ENCODE results near the gene HERPUD1. TPM values are rescaled to one million over a fixed set of nuclear protein-coding genes. Genes with fewer than 3 reads are reported as not detected.

The HERPUD1 gene
- total RNA-seq, 2 experiments from 2014 or later, result 217 to 227 TPM

- Histone ChIP-seq H3K4me3 (ENCODE audit: low read length) (no peak overlapping the region), H3K27ac (ENCODE audit: low read depth in 1 of 2, low read length in 2 of 2) (no peak overlapping the region), H3K9me3 (ENCODE audit: control insufficient read depth in 1 of 2, insufficient read depth in 1 of 2, low read length in 2 of 2) (no peaks in the 10 kb centered on the region), H3K27me3 (ENCODE audit: control insufficient read depth in 1 of 2, insufficient read depth in 2 of 2, low read length in 2 of 2) (no peaks in the 10 kb centered on the region), H3K4me1 (ENCODE audit: insufficient read depth, low read length) (peaks cover 22% of the 10 kb centered on the region), H3K36me3 (ENCODE audit: insufficient read depth, low read length) (no peaks in the 10 kb centered on the region)
- ChIA-PET CTCF (no interaction called here), POLR2A (interaction anchor here (1.7 kb wide), 1 partner anchor 21 kb away, joined by 6 read pairs; no protein-coding TSS in a partner anchor)
- no peak for TF ChIP-seq CTCF (IDR thresholded peaks at IDR 0.05)
- H3K36me3 Mint-ChIP-seq (ENCODE audit: low read depth), result no peaks in the 10 kb centered on the region
- no peak overlapping the region for H3K4me3 Mint-ChIP-seq
- H3K27me3 Mint-ChIP-seq, result no peaks in the 10 kb centered on the region
- intact Hi-C loops (cut with DNase I, micrococcal nuclease), result no loop called here
- DNase-seq, result no peak
- no peak overlapping the region for H3K27ac Mint-ChIP-seq
- H3K4me1 Mint-ChIP-seq (ENCODE audit: low read depth), result peaks cover 10% of the 10 kb centered on the region
- H3K9me3 Mint-ChIP-seq, result peaks cover 2% of the 10 kb centered on the region
- ATAC-seq (ENCODE audit: poor library complexity), result no peak
Observed at GRCh38 chr16:56910112-56910511, 21.8 kb upstream of the HERPUD1 start.

GRCh38 chr16:56910654-56911539 is 21.0 kb upstream of the HERPUD1 start:
- peaks cover 2% of the 10 kb centered on the region for H3K9me3 Mint-ChIP-seq
- Histone ChIP-seq H3K27me3 (ENCODE audit: control insufficient read depth in 1 of 2, insufficient read depth in 2 of 2, low read length in 2 of 2) (no peaks in the 10 kb centered on the region), H3K27ac (ENCODE audit: low read depth in 1 of 2, low read length in 2 of 2) (no peak overlapping the region), H3K36me3 (ENCODE audit: insufficient read depth, low read length) (no peaks in the 10 kb centered on the region), H3K9me3 (ENCODE audit: control insufficient read depth in 1 of 2, insufficient read depth in 1 of 2, low read length in 2 of 2) (no peaks in the 10 kb centered on the region), H3K4me3 (ENCODE audit: low read length) (no peak overlapping the region), H3K4me1 (ENCODE audit: insufficient read depth, low read length) (peaks cover 22% of the 10 kb centered on the region)
- no peak for ATAC-seq (ENCODE audit: poor library complexity)
- ChIA-PET POLR2A (interaction anchor here (0.6 to 1.7 kb wide), 2 partner anchors 21 to 22 kb away, joined by 3 to 6 read pairs; no protein-coding TSS in a partner anchor), CTCF (no interaction called here)
- H3K4me1 Mint-ChIP-seq (ENCODE audit: low read depth), result peaks cover 10% of the 10 kb centered on the region
- no peaks in the 10 kb centered on the region for H3K36me3 Mint-ChIP-seq (ENCODE audit: low read depth)
- intact Hi-C loops (cut with DNase I, micrococcal nuclease), result no loop called here
- TF ChIP-seq CTCF (IDR thresholded peaks at IDR 0.05), result no peak
- H3K27ac Mint-ChIP-seq, result no peak overlapping the region
- DNase-seq, result peak in 2 of 14 experiments; percentile 37 to 43
- H3K27me3 Mint-ChIP-seq, result no peaks in the 10 kb centered on the region
- H3K4me3 Mint-ChIP-seq, result no peak overlapping the region

- H3K27me3 Mint-ChIP-seq, result no peaks in the 10 kb centered on the region
- peaks cover 2% of the 10 kb centered on the region for H3K9me3 Mint-ChIP-seq
- ATAC-seq (ENCODE audit: poor library complexity) (no peak), DNase-seq (peak in 2 of 14 experiments; percentile 38 to 44)
- no peaks in the 10 kb centered on the region for H3K27me3 ChIP-seq (ENCODE audit: control insufficient read depth in 1 of 2, insufficient read depth in 2 of 2, low read length in 2 of 2)
- no peaks in the 10 kb centered on the region for H3K36me3 ChIP-seq (ENCODE audit: insufficient read depth, low read length)
- no peaks in the 10 kb centered on the region for H3K9me3 ChIP-seq (ENCODE audit: control insufficient read depth in 1 of 2, insufficient read depth in 1 of 2, low read length in 2 of 2)
- no peak for TF ChIP-seq CTCF (IDR thresholded peaks at IDR 0.05)
- H3K27ac ChIP-seq (ENCODE audit: low read depth in 1 of 2, low read length in 2 of 2), result no peak overlapping the region
- POLR2A ChIA-PET, result interaction anchor here (0.7 kb wide), 1 partner anchor 20 kb away, joined by 3 read pairs; the partner anchor contains the start of gene HERPUD1
- H3K4me3 ChIP-seq (ENCODE audit: low read length), result no peak overlapping the region
- no peak overlapping the region for H3K27ac Mint-ChIP-seq
- peaks cover 17% of the 10 kb centered on the region for H3K4me1 Mint-ChIP-seq (ENCODE audit: low read depth)
- no peak overlapping the region for H3K4me3 Mint-ChIP-seq
- CTCF ChIA-PET, result no interaction called here
- no peaks in the 10 kb centered on the region for H3K36me3 Mint-ChIP-seq (ENCODE audit: low read depth)
- intact Hi-C loops (cut with DNase I, micrococcal nuclease), result no loop called here
- H3K4me1 ChIP-seq (ENCODE audit: insufficient read depth, low read length), result peaks cover 33% of the 10 kb centered on the region
Observed at GRCh38 chr16:56911771-56912571, 20.0 kb upstream of the HERPUD1 start.

All from CD4-positive, alpha-beta T cell (primary cell).